Measurements from ENCODE around the gene LYPD6B. TPM values are rescaled to one million over a fixed set of nuclear protein-coding genes. Genes with fewer than 3 reads are reported as not detected.

The LYPD6B gene, protein sequence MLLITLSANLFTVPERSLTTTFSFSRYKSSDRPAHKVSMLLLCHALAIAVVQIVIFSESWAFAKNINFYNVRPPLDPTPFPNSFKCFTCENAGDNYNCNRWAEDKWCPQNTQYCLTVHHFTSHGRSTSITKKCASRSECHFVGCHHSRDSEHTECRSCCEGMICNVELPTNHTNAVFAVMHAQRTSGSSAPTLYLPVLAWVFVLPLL
- total RNA-seq: under 1 TPM; 0.79 to 0.81 TPM
- 10 to 100 TPM; 21.8 to 35.8 (median 26.3) TPM for polyA plus RNA-seq (ENCODE audit: insufficient read length in 6 of 6)
- long read RNA-seq, donor 1, partial matches to known transcripts: 0 of 5 reads
- long read RNA-seq, donor 1, other reads (novel, unspliced or antisense): 0 of 5 reads
- long read RNA-seq, donor 2: 0 reads
- long read RNA-seq, donor 3, partial matches to known transcripts: 0 of 2 reads
- long read RNA-seq, donor 3, other reads (novel, unspliced or antisense): 0 of 2 reads
- long read RNA-seq, donor 4, partial matches to known transcripts: 0 of 1 reads
- long read RNA-seq, donor 4, other reads (novel, unspliced or antisense): 1 of 1 reads
- long read RNA-seq, donor 5, partial matches to known transcripts: 0 of 5 reads
- long read RNA-seq, donor 5, other reads (novel, unspliced or antisense): 0 of 5 reads
- long read RNA-seq, donor 6, partial matches to known transcripts: 0 of 4 reads
- long read RNA-seq, donor 6, other reads (novel, unspliced or antisense): 0 of 4 reads
- long read RNA-seq, donor 7, partial matches to known transcripts: 0 of 3 reads
- long read RNA-seq, donor 7, other reads (novel, unspliced or antisense): 0 of 3 reads
- long read RNA-seq, donor 8, partial matches to known transcripts: 12 of 15 reads
- long read RNA-seq, donor 8, other reads (novel, unspliced or antisense): 0 of 15 reads
- long read RNA-seq, donor 9: 0 reads
- long read RNA-seq, donor 10, partial matches to known transcripts: 0 of 1 reads
- long read RNA-seq, donor 10, other reads (novel, unspliced or antisense): 1 of 1 reads
- long read RNA-seq, donor 11, partial matches to known transcripts: 0 of 1 reads
- long read RNA-seq, donor 11, other reads (novel, unspliced or antisense): 0 of 1 reads
- long read RNA-seq, donor 12, partial matches to known transcripts: 0 of 3 reads
- long read RNA-seq, donor 12, other reads (novel, unspliced or antisense): 0 of 3 reads

DNA sequence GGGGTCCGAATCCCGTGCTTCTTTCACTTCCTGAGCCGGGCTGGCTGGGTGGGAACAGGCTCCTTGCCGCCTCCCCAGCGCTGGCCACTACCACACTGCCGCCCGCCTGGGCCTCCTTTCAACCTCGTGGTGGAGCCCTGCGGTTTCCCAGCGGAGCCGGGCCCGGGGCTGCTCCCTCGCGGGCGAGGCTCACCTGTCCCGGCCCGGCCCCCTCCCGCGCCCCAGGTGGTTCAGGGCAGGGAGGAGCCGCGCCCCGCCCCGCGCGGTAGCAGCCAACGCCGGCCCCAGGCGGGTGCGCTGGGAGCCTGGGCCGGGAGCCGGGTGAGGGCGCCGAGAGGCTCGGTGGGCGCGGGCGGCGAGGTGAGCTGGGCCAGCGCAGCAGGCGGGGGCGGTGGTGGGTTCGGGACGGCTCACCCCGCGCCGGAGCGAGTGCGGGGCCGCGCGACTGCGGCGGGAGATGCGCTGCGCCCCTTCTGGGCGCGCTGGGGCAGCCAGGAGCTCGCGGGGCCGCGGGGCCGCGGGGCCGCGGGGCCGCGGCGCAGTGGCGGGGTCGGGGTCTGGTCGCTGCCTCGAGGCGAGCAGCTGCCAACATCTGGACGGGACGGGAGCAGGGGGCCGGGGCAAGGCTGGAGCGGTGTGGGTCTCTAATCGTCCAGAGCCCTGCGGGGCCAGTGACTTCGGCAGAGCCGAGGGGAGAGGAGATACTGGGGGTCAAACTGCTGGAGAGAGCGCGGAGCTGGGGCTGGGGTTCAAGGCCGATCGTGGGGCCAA is at the start of gene LYPD6B:
Gene LYPD6B, plus strand, starts transcription at position 258 of the 771 bp plus-strand sequence. CDS start 92,250 bp downstream, outside the sequence.
- ATAC-seq: peak; percentile 94
- no peak within 1 kb of the TSS for H3K27ac ChIP-seq

GRCh38 chr2:148989882-148990493 is 48.5 kb upstream of the LYPD6B start:
- no peaks in the 10 kb centered on the region for H3K27me3 ChIP-seq
- intact Hi-C loops (cut with DNase I): loop anchor here in 1 of 2 donors (10.0 kb wide), 1 partner anchor 345 kb away; the partner anchor contains the start of gene EPC2
- ATAC-seq (peak; percentile 96), DNase-seq (peak in 2 of 4 donors; percentile 72 to 88)
- no peak overlapping the region for H3K27ac ChIP-seq
- H3K4me3 ChIP-seq: no peak overlapping the region
- no peaks in the 10 kb centered on the region for H3K36me3 ChIP-seq
- no peaks in the 10 kb centered on the region for H3K4me1 ChIP-seq
- TF ChIP-seq CTCF (IDR thresholded peaks at IDR 0.05): peak; percentile 46 to 50
- H3K9me3 ChIP-seq: no peaks in the 10 kb centered on the region

More for the DNA sequence above, at the start of gene LYPD6B:
- Histone ChIP-seq H3K4me3 (peak within 1 kb of the TSS; percentile 20 to 21), H3K36me3 (no peaks in the 10 kb centered on the region), H3K9me3 (no peaks in the 10 kb centered on the region), H3K27me3 (peaks cover 8 to 55% of the 10 kb centered on the region in 2 donors), H3K4me1 (peaks cover 0 to 6% of the 10 kb centered on the region in 2 donors)
- no peak for TF ChIP-seq CTCF (IDR thresholded peaks at IDR 0.05)
- intact Hi-C loops (cut with DNase I): no loop called here
- peak in 3 of 4 donors; percentile 59 to 86 (median 61) for DNase-seq

DNA sequence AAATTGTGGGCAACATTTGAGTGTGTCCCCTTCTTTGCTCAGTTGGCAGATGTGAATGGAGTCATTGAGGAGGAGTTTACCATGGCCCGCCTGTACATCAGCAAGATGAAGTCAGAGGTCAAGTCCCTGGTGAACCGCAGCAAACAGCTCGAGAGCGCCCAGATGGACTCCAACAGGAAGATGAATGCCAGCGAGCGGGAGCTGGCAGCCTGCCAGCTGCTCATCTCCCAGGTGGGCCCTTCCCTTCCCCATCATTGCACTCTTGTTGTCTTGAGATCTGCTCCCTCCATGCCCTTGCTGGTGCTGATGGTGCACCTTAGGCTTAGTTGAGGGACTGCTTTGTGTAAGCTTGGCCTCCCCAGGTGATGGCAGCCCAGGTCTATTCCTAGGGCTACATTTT is 47.5 kb upstream of the LYPD6B start:
- no peak for TF ChIP-seq CTCF (IDR thresholded peaks at IDR 0.05)
- intact Hi-C loops (cut with DNase I): no loop called here

DNA sequence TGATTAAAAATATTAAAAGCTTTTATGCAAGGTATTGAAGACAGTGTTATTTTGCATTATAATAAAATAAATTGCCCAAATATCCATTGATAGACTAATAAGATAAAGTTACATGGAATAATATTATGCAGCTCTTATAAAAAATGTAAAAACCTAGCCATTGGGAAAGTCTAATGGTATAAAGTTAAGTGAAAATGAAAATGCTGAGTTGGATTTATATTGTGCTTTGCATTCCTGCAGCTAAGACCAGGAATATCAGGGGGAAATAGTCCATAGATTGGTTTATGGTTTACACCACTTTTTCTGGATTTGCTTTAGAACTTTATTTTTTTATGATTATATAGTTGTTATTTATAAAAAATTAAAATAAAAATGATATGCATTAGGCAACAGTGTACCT is 46.1 kb upstream of the LYPD6B start:
- Histone ChIP-seq H3K27me3 (no peaks in the 10 kb centered on the region), H3K9me3 (no peaks in the 10 kb centered on the region), H3K4me3 (no peak overlapping the region), H3K27ac (no peak overlapping the region), H3K36me3 (no peaks in the 10 kb centered on the region), H3K4me1 (no peaks in the 10 kb centered on the region)
- DNase-seq (no peak), ATAC-seq (no peak)
- TF ChIP-seq CTCF (IDR thresholded peaks at IDR 0.05): no peak
- intact Hi-C loops (cut with DNase I): no loop called here

More for the DNA sequence above, 47.5 kb upstream of the LYPD6B start:
- Histone ChIP-seq H3K4me3 (no peak overlapping the region), H3K27me3 (no peaks in the 10 kb centered on the region), H3K9me3 (no peaks in the 10 kb centered on the region), H3K27ac (no peak overlapping the region), H3K4me1 (no peaks in the 10 kb centered on the region), H3K36me3 (no peaks in the 10 kb centered on the region)
- ATAC-seq: no peak
- no peak for DNase-seq

Data from left lung (tissue), 14 donors.